GM12874 (cell line): ENCODE measurements around the gene COMMD7.

Source experiments
- TF ChIP-seq, protein P1 (sequence below): IDR thresholded peaks from 2 replicates; pipeline ENCODE4 v1.5.1; 2011; ENCODE audit warnings: low read depth, mild to moderate bottlenecking, control low read depth, low read length, moderate library complexity; ENCODE audit not compliant: insufficient read depth

COMMD7 gene

DNA sequence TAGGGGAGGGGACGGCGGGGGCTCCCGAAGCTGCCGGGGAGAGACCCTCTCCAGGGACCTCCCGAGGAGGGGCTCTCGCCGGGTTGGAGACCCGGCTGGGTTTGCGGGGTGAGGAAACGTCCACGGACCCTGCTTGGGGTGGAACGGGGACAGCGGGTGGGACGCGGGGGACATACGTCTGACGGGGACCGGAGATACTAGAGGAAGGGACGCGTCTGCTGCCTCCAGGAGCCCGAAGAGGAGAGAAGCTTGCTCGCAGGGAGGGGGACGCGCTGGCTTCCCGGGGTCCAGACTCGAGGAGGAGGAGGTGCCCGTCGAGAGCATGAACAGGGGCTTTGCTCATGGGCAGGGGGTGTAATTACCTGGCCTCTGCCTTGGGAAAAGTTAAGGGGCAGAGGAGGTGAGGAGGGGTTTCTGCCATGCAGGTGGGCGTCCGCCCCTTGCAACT, 19.5 kb upstream of the COMMD7 start:
- TF ChIP-seq, protein P1, sequence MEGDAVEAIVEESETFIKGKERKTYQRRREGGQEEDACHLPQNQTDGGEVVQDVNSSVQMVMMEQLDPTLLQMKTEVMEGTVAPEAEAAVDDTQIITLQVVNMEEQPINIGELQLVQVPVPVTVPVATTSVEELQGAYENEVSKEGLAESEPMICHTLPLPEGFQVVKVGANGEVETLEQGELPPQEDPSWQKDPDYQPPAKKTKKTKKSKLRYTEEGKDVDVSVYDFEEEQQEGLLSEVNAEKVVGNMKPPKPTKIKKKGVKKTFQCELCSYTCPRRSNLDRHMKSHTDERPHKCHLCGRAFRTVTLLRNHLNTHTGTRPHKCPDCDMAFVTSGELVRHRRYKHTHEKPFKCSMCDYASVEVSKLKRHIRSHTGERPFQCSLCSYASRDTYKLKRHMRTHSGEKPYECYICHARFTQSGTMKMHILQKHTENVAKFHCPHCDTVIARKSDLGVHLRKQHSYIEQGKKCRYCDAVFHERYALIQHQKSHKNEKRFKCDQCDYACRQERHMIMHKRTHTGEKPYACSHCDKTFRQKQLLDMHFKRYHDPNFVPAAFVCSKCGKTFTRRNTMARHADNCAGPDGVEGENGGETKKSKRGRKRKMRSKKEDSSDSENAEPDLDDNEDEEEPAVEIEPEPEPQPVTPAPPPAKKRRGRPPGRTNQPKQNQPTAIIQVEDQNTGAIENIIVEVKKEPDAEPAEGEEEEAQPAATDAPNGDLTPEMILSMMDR = no peak

DNA sequence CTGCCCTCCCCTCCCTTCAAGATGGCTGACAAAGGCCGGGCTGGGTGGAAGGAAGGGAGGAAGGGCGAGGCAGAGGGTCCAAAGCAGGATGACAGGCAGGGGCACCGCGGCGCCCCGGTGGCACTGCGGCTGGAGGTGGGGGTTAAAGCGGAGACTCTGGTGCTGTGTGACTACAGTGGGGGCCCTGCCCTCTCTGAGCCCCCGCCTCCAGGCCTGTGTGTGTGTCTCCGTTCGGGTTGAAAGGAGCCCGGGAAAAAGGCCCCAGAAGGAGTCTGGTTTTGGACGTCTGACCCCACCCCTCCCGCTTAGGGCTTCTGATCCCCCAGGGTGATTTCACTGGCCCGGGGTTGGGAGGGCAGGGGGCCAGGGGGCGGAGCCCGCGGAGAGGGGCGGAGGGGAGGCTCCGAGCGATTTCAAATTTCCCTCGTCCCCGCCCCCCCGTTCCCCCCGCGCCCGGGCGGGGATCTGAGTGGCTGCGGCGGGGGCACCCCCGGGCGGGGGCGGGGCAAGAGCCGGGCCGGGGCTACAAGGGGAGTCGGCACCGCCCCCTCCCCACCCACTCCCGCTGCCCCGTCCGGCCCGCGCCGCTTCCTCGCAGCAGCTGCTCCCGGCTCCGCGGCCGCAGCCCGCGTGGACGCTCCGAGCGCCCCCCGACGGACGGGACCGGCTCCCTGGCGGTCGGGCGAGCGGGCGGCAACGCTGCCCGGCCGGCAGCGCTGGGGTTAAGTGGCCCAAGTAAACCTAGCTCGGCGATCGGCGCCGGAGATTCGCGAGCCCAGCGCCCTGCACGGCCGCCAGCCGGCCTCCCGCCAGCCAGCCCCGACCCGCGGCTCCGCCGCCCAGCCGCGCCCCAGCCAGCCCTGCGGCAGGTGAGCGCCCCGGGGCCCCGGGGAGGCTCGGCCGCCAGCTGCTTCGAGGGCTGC, 18.8 kb upstream of the COMMD7 start, which contains the start of gene DNMT3B:
DNMT3B (plus strand) TSS at position 555 of the 923 bp plus-strand sequence. CDS start 17,939 bp downstream, outside the sequence.
- TF ChIP-seq, protein P1 = 0 out of 2 replicates have a peak, but pooled peaks have one; percentile 18

DNA sequence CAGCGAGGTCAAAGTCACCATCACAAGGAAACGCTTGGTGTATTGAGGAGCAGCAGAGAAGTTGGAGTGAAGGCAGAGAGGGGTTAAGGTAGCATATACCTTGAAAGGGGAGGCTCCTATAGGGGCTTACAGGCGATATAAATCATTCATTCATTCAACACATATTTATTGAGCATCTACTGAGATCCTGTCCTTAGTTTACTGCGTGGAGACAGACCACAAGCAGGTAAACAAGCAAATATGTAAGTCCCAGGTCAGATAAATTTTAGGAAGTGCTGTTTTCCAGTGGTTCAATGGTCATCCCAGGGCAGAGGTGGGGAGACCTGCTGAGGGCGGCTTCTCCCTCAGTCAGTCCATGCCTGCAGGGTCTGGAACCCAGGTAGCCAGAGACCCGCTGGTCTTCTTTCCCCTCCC, 18.2 kb upstream of the COMMD7 start:
- TF ChIP-seq, protein P1 = no peak

DNA sequence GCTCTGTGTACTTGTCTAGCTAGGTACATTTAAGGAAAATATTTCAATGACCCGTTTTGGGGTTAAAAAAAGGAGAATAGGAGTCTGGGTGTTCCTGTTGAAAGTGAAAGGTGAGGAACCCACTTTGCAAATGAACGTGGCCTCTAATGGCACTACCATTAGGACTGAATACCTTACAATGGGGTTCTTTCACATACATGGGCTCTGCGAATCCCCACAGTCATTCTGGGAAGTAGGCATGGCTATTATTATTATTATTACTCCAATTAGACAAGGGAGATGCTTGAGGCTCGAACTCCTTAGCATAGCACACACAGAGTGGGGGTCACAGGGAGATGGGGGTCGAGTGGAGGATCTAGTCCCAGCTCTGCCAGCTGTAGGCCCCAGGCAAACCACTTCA, 12.9 kb upstream of the COMMD7 start:
- TF ChIP-seq, protein P1 = no peak

DNA sequence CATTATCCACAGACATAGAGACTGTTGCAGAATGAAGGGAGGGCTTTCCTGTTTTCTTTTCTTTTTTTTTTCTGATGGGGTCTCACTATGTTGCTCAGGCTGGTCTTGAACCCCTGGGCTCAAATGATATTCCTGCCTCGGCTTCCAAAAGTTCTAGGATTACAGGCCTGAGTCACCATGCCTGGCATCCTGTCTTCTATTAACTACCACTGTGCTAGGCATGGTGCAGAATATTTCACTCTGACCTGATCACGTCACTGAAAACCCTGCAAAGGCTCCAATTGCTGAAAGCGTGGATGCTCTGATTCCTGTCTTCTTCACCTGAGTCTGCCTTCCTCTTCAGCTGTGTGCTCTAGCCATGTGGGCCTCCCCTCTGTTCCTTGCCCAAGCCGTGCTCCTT, 10.5 kb upstream of the COMMD7 start:
- TF ChIP-seq, protein P1 = no peak

DNA sequence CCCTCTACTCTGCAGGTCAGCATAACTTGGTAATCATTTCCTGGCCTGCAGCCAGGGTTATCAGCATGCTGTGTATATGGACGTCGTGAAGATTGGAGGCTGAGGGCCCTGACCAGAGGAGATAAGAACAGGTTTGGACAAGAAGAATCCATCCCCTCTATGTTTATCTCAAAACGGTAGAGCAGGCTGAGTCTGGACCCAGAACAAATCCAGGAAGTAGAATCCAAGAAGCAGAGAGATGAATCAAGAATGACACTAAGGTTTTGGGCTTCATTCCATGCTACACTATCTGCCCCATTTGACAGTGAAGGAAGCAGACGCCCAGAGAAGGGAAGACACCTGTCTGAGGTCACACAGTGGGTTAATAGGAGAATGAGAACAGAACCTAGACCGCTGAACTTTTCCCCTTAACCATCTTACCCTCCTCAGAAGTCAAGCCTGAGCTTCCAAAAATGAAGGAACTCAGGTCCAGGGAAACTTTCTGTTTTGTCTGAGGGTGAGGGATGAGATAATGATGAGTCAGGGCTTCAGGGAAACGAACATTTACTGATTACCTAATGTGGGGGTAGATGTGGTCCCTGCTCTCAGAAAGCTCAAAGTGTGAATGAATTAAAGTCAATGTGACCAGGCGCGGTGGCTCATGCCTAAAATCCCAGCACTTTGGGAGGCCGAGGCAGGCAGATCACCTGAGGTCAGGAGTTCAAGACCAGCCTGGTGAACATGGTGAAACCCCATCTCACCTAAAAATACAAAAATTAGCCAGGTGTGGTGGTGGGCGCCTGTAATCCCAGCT, 9.4 kb upstream of the COMMD7 start:
- TF ChIP-seq, protein P1 = no peak
